Omental fat pad (tissue), 4 donors: Measurements from ENCODE around the gene BACH2. TPM values are rescaled to one million over a fixed set of nuclear protein-coding genes. Genes with fewer than 3 reads are reported as not detected.

Experiments
- ATAC-seq: fragments of 150-250 bp; one replicate; pipeline ENCODE4 v1.9.1; 2016; ENCODE audit warnings: mild to moderate bottlenecking, moderate library complexity; ENCODE audit not compliant: low FRiP score
- DNase-seq: peaks from one replicate; pipeline ENCODE4 v3.0.0-alpha.2; 2019; ENCODE audit warnings: low spot score
- CTCF ChIP-seq, 3 donors: fragments of 450-650 bp; IDR thresholded peaks; one replicate each; pipeline ENCODE4 v1.5.1; 2016 to 2017; ENCODE audit warnings: antibody characterized with exemption in 3 of 3, mild to moderate bottlenecking in 3 of 3, moderate library complexity in 2 of 3
- total RNA-seq, 4 donors: library from RNA; depleted of rRNA; stranded (reverse); fragments of >200 nt; gene quantifications; one replicate each; pipeline ENCODE4 v1.1.0, GENCODE V29; 2016

The BACH2 gene
- total RNA-seq, 4 donors from 2014 or later = 4.0 to 9.4 (median 7.0) TPM

GRCh38 chr6:90315354-90315950 lies 18.8 kb upstream of the BACH2 start:
- TF ChIP-seq CTCF (IDR thresholded peaks at IDR 0.05) = no peak
- no peak for DNase-seq

GRCh38 chr6:90314514-90314913 lies 17.9 kb upstream of the BACH2 start:
- DNase-seq (no peak), ATAC-seq (no peak)
- TF ChIP-seq CTCF (IDR thresholded peaks at IDR 0.05) = no peak

More at GRCh38 chr6:90315354-90315950, 18.8 kb upstream of the BACH2 start:
- no peak for ATAC-seq

GRCh38 chr6:90311569-90311968 lies 14.9 kb upstream of the BACH2 start:
- no peak for TF ChIP-seq CTCF (IDR thresholded peaks at IDR 0.05)
- ATAC-seq (no peak), DNase-seq (no peak)

- no peak for TF ChIP-seq CTCF (IDR thresholded peaks at IDR 0.05)
- no peak for ATAC-seq
- no peak for DNase-seq
These were observed 9.3 kb upstream of the BACH2 start for GRCh38 chr6:90305800-90306448.

GRCh38 chr6:90304308-90304707 lies 7.7 kb upstream of the BACH2 start:
- TF ChIP-seq CTCF (IDR thresholded peaks at IDR 0.05) = no peak
- DNase-seq (no peak), ATAC-seq (no peak)

- no peak for TF ChIP-seq CTCF (IDR thresholded peaks at IDR 0.05)
- DNase-seq (no peak), ATAC-seq (no peak)
These were observed 6.4 kb upstream of the BACH2 start for GRCh38 chr6:90303039-90303438.

- no peak for TF ChIP-seq CTCF (IDR thresholded peaks at IDR 0.05)
These were observed 5.7 kb upstream of the BACH2 start for GRCh38 chr6:90302320-90302719.

More at GRCh38 chr6:90302320-90302719, 5.7 kb upstream of the BACH2 start:
- DNase-seq (no peak), ATAC-seq (no peak)
